HPDE6-E6E7 (cell line): ENCODE data around the gene RPH3AL.
"Not testable (repeated sequence)": the region's sequence is repeated elsewhere in the genome, so short reads cannot be mapped to it uniquely, and the experiment has no call there.

Experiments used
- DNase-seq: peaks from one replicate; pipeline ENCODE4 v3.0.0; 2011; ENCODE audit warnings: missing footprints; ENCODE audit errors: extremely low spot score

RPH3AL gene

GRCh38 chr17:282000-282911 is 70.4 kb downstream of the RPH3AL start:
- no peak for DNase-seq

DNA sequence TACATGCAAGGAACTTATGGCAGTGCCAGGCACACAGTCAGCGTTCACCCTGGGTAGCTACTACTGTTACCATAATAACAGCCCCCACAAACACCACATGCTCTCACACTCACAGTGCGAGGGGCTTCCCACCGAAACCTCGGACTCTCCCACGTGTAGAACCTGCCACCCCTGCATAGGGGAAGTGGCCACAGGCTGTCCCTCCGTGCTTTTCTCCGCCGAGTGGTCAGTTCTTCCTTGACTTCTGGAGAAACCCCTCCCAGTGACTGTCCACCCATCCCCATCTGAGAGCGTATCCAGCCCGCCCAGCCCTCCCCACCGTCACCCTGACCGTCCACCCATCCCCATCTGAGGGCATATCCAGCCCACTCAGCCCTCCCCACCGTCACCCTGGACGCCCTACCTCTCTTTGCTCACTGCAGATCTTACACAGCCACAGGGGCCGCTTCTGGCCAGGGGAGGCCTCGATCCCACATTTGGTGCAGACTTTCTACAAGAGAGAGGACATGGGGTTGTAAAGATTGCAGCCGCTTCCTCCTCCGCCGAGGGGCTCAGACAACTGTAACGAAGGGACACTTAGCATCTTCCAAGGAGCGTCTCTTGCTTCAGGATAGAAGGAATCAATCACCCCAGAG is 71.1 kb downstream of the RPH3AL start:
- DNase-seq, result no peak

- no peak for DNase-seq
These were observed 71.7 kb downstream of the RPH3AL start for GRCh38 chr17:280901-281300.

DNA sequence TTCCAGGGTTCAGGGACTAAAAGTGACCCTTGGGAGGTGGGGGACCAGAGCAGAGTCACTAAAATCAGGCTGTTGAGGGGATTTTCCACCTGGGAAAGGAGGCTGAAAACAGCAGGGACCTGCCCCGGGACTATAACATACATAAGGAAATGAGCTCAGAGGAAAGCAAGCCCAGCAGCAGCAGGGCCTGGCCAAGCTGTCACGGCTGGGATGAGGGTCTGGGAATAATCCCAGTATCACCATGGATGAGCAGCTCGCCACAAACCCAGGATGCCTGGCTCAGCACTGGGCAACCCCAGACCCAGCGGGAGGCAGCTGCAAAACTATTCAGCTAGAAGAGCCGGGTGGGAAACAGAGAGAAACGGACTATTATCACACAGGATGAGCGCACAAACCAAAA is 72.4 kb downstream of the RPH3AL start:
- DNase-seq, result no peak

GRCh38 chr17:279776-280175 is 72.8 kb downstream of the RPH3AL start:
- no peak for DNase-seq

DNA sequence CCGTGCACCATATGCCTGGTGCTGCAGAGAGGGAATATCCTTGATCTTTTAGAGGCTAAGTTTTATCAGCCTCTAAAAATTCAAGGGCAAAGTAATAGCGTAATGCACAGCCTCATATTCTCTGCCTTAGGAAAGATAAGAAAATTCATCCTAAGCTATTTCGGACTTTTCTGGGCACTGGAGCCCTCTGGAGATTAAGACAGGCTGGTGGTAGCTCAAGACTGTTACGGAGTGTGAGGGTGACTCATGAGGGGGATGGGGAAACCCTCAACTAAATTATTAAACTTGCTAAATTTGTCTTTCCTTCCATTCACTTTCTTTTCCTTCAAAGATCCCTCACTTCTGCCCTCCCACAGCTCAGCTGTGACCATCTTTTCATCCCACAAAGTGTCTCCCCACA is 73.3 kb downstream of the RPH3AL start:
- no peak for DNase-seq

DNA sequence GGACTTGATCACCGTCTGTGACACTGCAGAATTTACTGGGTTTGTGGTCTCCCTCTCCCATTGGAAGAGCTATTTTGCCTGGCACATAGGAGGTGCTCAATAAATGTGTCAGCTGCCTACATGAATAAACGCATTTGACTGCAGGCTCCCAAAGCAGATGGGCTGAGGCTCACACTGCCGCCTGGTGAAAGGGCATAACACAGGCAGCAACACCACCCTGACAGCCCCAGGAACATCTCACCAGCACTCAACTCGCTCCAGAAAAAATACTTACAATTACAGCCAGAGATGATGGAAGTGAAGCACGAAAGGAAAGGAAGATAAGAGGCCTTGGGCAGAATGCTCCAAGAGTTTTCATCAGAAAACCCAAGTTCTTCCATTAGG is 73.9 kb downstream of the RPH3AL start:
- no peak for DNase-seq

- DNase-seq, result no peak
These were observed 74.4 kb downstream of the RPH3AL start for GRCh38 chr17:278055-278675.

DNA sequence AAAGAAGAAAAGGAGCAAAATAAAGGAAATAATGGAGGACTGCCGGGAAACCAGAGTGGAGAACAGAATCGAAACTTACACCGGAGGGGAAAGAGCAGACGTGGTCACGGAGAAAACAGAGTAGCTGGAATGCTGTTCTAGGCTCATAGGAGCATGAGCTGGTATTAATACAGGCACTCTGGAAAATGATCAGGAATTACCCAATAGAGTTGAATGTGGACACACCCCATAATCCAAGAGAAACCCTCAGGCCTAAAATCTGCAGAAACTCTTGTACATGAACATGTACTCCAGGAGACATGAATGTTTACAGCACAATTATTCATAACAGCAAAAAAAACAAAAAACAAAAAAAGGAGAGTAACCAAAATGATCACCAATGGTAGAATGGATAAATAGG is 77.7 kb downstream of the RPH3AL start:
- no peak for DNase-seq

- no peak for DNase-seq
These were observed 78.4 kb downstream of the RPH3AL start for GRCh38 chr17:273981-274832.

GRCh38 chr17:272856-273255 is 79.8 kb downstream of the RPH3AL start:
- DNase-seq, result not testable (repeated sequence)

- DNase-seq, result not testable (repeated sequence)
These were observed 80.5 kb downstream of the RPH3AL start for GRCh38 chr17:271928-272623.

GRCh38 chr17:269616-270514 is 82.7 kb downstream of the RPH3AL start:
- no peak for DNase-seq

DNA sequence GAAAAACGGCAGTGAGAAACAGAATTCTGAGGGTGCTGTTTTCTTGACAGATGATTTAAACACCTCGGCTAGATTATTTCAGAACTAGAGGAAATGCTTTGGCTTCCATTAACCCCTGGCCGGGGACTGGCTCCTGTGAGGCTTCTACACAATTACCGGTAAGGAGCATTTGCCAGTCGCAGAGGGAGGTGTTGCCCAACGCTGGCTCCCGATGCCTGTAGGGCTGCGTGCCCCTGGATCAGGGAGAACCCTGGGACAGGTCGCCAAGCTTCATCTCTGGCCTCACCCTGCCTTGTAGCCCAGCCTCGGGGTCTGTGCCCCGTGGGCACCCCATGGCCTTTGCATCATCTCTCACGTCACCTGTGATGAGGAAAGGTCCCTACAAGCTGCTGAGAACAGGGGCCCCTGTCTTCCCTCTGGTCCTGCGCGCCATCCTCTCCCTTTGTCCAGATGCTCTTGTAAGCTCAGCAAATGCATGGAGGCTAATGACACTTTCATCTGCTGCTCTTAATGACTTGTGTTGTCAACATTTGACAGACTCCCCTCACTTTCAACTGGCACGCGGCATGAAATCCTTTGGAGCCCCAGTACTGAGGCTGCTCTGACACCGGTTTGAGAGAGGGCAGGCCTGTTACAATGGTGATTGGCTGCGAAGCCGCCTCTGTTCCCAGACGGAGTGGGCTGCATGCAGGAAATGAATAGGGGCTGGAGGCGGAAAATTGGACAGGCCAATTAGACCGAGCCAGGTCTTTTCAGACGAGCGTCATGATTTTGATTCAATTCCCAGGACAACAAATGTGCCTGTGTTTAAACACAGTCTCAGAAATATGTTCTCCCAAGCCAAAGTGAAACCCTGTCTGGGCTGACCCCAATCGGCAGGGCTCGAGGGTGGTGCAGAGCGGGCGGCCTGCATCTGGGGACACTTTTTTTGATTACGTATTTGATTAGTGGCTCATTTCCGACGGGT is 85.6 kb downstream of the RPH3AL start:
- no peak for DNase-seq

- DNase-seq, result no peak
These were observed 86.4 kb downstream of the RPH3AL start for GRCh38 chr17:266219-266618.

DNA sequence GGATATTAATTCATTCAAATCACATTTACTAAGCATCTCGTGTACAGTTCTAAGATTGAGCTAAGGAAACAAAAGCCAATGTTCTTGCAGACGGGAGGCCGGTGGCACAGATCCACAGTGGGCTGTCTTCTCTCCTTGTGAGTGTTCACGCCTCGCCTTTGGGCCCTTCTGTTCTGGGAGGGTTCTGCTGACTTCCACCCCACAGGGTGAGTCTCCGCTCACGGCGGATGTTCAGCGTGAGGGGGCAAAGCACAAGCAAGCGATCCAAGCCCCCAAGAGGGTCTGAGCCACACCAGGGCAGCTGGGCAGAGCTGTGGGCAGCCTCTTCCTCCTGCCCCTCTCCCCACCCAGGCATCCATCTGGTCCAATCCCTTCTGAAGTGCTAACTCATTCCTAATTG is 86.9 kb downstream of the RPH3AL start:
- DNase-seq, result no peak

GRCh38 chr17:263773-264172 is 88.8 kb downstream of the RPH3AL start:
- no peak for DNase-seq

- DNase-seq, result no peak
These were observed 89.3 kb downstream of the RPH3AL start for GRCh38 chr17:263271-263670.

- DNase-seq, result no peak
These were observed 91.0 kb downstream of the RPH3AL start for GRCh38 chr17:261635-262034.
